ELF-1 (cell line): ENCODE data around the gene LRRC43.
"Not testable (repeated sequence)": the region's sequence is repeated elsewhere in the genome, so short reads cannot be mapped to it uniquely, and the experiment has no call there.

Source experiments
- DNase-seq: peaks from one replicate; pipeline ENCODE4 v3.0.0-alpha.2; 2016; ENCODE audit warnings: low read depth, low spot score

LRRC43 gene

DNA sequence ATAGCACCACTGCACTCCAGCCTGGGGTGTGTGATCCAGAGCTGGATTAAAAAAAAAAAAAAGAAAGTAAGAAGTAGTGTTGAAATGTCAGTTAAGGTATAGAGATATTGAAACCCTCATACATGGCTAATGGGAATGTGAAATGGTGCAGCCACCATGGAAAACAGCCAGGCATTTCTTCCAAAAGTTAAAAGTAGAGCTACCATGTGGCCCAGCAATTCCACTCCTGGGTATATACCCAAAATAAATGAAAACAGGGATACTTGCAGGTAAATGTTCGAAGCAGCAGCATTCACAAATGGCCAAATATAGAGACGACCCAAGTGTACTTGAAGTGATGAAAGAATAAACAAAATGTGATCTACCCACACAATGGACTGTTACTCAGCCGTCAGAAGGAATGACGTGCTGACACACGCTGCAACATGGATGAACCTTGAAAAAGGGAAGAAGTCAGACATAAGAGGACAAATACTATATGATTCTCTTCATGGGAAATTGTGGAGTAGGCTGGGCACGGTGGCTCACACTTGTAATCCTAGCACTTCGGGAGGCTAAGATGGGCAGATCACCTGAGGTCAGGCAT, 24.1 kb upstream of the LRRC43 start:
- DNase-seq, result no peak

DNA sequence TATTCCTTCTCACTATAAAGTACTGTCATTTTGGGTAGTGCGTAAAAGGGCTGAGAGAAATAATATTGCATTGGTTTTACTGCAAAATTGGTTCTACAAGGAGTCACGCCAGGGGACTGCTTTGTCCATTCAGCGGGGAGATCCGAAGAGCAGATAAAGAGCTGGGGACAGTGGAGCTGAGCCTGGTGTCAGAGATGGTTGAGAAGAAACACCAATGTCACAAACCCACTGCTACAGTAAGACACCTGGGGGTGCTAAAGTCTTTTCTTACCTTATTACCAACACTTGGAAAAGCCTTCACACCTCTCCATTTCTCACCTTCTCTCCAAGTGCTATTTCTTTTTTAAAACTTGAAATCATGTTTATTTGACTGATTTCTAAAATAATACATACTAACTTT, 23.0 kb upstream of the LRRC43 start:
- no peak for DNase-seq

DNA sequence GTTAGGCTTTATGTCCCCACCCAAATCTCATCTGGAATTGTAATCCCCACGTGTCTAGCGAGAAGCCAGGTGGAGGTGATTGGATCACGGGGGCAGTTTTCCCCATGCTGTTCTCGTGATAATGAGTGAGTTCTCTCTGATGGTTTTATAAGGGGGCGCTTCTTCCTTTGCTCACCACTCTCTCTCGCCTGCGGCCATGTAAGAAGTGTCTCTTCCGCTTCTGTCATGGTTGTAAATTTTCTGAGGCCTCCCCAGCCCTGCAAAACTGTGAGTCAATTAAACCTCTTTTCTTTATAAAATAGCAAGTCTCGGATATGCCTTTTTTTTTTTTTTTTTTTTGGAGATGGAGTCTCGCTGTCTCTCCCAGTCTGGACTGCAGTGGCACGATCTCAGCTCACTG, 22.2 kb upstream of the LRRC43 start:
- DNase-seq, result no peak

DNA sequence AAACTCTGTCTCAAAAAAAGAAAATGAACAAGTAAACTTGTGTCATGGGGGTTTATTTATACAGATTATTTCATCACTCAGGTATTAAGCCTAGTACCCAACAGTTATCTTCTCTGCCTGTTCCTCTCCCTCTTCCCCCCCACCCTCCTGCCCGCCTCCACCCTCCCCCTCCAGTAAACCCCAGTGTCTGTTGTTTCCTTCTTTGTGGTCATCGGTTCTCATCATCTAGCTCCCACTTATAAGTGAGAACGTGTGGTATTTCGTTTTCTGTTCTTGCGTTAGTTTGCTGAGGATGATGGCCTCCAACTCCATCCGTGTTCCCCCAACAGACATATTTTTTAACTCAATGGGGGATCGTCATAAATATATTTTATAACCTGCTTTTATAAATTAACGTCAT, 21.2 kb upstream of the LRRC43 start:
- DNase-seq, result no peak

DNA sequence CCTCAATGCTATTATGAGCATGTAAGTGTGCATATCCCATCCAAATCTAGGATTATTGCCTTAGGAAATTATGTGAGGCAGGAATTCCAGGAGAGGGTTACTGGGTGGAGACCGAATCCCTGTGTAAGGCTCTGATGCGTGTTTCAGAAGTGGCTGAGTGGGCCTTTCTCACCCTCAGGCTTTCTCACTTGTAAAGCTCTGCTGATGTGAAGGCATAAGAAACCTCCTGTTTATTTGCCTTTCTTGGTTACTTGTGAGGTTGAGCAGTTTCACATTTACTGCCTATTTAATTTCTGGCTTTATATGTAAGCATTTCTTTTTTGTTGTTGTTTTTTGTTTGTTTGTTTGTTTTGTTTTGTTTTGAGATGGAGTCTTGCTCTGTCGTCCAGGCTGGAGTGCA, 19.9 kb upstream of the LRRC43 start:
- no peak for DNase-seq

DNA sequence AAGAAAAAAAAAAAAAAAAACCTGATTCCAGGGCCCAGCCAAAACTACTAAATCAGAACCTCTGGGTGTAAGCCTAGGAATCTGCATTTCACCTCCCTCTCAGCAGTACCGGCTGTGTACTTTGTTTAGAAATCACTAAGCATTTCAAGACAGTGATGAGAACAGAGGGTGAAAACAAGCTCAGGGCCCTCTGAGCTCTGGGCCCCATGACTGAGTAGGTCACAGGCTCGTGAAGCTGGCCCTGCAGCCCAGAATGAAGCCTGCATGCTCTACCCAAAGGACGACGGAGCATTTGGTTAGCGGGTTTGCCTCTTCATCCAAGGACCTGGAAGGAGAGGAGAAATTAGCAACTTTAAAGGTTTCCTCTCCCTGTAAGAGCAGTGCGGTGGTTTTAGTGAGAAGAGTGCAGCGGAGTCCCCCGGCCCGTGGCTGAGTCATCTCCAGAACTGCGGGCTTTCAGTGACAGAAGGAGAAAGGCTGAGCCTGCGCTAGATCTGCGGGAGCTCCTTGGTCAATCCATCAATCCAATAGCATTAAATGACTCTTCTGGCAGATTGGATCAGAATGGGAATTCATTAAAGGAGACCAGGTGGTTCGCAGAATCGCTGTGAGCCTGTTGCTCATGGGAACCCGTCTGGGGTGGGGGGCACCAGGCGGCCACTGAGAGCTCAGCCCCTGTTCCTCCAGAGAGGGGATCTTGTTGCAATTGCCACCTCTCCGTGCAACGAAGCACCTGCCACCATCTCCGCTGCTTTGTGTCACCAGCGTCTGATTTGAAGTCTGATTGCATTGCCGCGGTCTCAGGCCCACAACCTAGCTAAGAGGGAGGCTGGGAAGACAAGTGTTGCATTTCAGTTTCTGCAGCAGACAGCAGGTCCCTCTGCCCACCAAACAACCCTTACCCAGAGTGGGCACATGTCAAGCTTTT, 16.2 kb upstream of the LRRC43 start:
- DNase-seq, result no peak

DNA sequence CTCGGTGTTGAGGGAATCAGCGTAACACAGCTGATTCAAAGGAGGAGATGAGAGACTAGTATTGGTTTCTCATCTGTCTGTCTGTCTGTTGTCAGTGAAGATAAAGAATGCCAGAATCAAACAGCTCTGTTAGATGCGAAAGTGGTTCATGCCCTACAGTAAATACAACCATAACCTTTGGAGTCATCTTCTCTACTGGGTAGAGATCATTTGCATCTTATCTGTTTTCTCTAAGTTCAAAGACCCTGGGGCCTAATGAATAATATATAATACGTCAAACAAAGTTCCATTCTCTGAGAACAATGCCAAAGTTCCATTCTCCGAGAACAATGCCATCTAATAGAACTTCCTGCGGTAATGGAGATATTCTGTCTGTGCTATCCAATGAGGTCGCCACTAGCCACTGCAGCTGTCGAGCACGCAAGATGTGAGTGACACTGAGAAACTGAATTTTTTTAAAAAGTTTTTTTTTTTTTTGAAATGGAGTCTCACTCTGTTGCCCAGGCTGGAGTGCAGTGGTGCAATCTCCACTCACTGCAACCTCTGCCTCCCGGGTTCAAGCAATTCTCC, 15.5 kb upstream of the LRRC43 start:
- no peak for DNase-seq

DNA sequence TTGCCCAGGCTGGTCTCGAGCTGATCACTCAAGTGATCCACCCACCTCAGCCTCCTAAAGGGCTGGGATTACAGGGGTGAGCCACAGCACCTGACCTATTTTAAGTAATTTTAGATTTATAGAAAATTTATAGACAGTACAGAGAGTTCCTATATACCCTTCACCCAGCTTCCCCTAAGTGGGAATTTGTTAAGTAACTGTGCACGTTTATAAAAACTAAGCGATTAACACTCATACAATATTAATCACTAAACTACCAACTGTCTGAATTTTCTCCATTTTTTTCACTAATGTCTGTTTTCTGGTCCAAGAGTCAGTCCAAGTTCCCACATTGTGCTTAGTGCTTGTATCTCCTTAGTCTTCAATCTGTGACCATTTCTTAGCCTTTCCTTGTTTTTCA, 14.4 kb upstream of the LRRC43 start:
- DNase-seq, result no peak

DNA sequence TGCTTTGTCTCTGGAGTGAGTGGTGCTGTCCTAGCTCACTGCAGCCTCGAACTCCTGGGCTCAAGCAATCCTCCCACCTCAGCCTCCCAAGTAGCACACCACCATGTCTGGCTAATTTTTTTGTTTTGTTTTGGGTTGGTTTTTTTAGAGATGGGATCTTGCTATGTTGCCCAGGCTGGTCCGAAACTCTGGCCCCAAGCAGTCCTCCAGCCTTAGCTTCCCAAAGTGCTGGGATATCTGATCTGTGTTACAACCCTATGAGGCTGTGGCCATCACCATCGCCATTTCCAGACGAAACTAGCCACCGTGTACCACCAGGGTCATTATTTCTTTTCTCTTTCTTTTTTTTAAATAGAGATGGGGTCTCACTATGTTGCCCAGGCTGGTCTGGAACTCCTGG, 11.5 kb upstream of the LRRC43 start:
- no peak for DNase-seq

DNA sequence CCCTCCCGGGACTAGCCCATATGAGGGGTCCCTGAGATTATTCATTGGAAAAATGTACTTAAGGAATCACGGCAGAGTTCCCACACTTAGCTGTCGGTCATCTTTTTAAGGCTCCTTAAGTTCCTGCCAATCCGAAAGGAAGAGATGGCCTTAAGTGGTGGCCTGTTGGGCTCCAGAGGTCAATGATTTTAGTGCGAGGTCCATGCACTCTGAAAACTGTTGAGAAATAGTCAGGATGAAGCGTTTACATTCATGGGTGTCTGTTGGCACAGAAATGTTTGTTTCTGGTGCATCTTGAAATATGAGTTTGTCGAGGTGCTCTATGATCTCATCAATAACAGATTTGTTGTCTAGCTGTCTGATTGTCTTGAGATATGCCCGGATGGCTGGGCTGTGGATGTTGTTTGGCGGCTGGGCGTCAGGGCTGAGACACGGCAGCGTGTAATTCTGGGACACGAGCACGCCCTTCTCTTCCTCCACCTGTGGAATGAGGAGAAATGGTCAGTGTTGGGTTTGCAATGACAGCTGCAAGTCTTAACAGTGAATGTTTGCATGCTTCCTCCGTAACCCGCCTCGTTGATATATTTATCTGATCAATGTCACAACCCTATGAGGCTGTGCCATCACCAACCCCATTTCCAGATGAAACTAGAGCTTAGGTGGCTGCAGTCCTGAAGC, 10.5 kb upstream of the LRRC43 start:
- no peak for DNase-seq

DNA sequence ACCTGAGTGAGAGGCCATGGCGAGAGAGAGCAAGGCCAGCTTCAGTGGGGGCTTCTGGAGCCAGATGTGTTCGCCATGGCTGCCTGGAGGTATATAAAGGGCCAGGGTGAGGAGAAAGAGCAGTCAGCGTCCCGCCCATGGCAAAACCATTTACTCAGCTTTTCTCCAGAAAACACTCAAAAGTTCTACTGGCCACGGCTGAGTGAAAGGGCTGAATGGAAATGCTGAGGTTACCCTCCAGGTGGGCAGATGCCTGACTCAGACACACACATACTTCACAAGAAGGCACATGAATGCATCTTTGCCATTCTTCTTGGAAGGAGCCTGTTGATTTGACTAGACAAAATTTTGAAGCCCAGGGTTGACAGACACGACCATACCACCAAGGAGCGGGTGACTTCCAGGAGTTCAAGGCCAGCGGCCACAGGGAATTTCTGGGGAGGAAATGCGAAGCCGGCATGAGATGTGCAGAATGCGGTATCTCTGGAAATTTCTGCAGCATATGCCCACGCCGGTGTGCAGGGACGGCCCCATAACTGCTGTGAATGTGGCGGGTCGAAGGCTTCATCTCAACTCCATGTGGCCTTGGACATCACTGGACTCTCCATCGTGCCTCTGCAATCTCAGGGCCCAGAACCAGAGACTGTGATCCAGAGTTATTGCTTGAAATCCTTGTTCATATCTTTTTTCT, 8.6 kb upstream of the LRRC43 start, which contains the start of gene IL31:
IL31 (minus strand) TSS at position 67 of the 691 bp plus-strand sequence; CDS start at position 18, 49 bp downstream.
- DNase-seq, result no peak

DNA sequence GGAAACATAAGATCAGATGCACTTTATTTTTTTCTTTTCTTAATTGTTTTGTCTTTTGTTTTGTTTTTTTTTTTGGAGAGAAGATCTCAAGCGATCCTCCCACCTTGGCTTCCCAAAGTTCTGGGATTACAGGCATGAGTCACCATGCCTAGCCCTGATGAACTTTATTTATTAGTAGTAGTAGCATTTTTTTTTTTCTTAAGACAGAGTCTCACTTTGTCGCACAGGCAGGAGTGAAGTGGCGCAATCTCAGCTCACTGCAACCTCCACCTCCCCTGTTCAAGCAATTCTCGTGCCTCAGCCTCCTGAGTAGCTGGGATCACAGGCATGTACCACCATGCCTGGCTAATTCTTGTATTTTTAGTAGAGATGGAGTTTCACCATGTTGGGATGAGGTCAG, 6.5 kb upstream of the LRRC43 start:
- DNase-seq, result not testable (repeated sequence)

DNA sequence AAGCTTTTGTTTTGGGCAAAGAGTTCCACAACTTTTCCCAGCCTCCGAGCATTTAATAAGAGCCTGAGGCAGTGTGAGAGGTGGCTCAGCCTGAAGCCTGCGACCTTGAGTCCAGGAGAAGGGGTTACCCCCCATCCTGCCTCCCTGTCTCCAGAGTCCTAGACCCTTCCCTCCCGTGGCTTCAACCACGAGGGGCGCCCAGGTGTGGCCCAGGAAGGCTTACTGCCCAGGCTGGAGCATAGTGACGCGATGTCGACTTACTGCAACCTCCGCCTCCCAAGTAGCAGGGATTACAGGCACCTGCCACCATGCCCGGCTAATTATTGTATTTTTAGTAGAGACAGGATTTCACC, 641 bp downstream of the LRRC43 start:
- DNase-seq, result no peak

DNA sequence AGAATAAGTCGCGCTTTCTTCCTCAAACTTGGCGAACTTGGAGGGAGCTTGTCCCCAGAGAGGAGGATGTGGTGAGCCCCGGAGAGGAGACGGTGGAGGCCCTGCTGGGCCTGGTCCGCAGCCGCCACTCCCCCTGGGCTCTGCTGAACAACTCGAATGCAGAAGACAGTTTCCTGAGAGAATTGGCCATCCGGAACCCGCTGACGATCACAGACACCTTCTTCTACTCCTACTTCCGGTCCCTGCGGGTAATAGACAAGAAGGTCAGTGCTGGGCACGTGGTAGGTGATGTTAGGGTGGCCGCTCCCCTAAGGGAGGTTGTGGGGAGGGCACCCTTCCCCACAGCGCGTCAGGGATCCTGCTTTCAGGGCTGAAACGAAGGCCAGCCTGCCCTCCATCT, 1.6 kb downstream of the LRRC43 start:
- no peak for DNase-seq

DNA sequence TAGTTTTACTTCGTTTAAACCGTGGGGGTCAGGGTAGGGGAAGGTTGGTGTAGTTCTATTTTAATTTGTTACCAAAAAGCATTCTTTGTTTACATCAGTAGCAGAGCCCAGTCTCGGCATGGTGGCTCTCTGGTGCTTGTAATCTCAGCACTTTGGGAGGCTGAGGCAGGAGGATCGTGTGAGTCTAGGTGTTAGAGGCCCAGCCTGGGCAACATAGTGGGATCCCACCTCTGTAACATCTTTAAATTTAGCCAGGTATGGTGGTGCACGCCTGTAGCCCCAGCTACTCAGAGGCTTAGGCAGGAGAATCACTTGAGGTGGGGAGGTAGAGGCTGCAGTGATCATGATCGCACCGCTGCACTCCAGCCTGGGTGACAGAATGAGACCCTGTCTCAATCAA, 2.2 kb downstream of the LRRC43 start:
- DNase-seq, result no peak

DNA sequence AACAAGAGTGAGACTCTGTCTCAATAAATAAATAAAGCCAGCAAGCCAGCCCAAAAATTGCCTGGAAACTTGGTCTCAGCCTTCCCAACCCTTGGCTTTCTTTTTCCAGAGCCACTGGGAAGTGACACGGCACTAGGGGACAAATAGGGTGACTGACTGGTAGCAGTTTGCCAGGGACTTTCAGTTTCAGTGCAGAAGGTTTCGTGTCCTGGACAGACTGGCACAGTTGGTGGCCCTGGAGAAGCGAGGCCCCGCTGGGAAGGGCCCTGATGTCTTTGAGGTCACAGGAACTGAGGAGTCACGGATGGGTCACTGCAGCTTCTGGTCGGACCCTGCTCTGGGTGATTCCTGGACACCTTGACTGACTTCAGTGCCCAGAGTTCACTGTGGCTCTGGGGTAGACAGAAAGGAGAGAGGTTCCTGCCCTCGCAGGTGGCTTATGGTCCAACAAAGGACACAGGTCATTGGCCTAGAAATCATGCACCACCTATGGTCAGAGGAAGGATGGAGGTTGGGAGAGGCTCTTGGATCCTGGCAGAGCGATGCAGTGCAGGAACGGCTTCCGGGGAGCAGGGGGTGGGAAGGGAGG, 2.7 kb downstream of the LRRC43 start:
- no peak for DNase-seq

DNA sequence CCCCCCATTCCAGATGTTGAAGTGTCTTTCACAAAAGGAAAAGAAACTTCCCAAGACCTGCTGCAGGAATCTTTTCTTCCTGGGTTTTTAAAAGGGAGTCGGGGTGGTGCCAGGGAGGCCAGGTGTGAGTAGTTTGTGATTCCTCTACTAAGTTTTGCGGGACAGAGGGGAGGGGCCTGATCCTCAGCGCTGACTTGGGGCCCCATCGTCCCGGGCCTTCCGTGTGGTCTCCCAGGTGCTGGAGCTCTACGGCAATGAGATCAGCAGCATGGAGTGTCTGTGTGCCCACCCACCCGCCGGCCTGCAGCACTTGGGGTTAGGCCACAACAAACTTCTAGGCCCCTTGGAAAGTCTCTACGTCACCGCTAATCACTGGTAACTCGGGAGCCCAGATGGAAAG, 4.5 kb downstream of the LRRC43 start:
- DNase-seq, result no peak

DNA sequence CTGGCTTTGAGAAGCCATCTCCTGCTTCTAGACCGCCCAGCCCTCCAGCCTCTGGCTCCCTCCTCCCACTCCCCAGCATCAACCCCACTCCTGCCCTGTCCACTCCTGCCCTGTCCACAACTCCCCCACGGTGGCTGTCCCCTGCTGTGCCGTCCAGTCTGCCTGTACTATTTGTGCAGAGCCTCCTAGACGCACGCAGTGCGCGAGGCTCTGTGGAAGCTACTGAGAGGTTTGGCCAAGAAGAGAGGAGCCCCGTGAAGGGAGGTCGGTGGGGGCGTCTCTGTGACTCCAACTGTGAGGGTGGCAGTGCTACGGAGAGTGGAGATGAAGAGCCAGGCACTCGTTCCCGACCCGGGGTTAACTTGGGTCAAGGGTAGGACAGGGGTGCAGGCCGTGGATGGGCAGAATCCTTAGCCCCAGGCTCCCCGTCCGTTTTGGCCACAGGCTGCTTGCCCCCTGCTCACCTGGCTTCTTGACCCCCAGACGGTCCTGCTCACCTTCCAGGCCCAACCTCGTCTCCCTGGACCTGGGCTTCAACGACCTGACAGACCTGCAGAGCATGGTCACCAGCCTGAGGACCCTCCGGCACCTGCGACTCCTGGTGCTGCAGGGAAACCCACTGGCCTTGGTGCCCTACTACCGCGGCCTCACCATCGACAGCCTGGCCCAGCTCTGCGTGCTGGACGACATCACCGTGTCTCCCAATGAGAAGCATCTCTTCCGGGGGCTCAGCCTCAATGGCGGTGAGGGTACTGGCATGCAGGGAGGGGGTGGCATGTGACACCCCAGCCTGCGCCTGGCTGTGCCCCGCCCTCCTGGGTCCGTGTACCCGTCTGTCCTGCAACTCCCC, 6.9 kb downstream of the LRRC43 start:
- DNase-seq, result no peak

DNA sequence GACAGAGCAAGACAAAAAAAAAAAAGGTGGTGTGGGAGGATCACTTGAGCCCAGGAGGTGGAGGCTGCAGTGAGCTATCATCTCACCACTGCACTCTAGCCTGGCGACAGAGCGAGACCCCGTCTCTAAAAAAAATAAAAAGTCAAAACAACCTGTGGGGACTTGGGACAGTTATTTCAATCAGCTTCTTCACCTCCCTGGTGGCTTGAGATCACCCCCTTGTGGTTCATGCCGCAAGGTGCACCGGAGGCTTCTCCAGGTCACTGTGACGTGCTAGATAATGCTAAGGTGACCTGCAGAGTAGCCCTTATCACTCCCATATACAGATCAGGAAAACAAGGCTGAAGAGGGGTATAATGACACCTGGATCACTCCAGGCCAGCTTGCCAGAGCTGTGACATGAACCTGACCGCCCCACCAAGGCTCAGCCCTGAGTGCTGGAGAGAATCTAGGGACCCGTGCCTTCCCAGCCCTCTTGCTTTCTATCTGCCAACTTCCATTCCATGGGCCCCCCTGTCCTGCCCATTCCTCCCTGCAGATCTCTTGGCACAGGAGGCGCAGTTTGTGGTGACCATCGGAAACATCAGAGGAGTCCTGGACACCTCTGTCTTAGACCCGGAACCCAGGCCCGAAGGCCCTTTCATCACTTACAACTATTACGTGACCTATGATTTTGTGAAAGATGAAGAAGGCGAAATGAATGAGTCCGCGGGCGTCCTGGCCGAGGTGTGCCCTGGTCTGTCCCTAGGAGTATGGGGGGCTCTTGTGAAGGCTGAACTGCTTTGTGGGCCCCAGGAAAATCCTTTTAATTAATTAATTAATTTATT, 8.1 kb downstream of the LRRC43 start:
- DNase-seq, result peak; percentile 87

DNA sequence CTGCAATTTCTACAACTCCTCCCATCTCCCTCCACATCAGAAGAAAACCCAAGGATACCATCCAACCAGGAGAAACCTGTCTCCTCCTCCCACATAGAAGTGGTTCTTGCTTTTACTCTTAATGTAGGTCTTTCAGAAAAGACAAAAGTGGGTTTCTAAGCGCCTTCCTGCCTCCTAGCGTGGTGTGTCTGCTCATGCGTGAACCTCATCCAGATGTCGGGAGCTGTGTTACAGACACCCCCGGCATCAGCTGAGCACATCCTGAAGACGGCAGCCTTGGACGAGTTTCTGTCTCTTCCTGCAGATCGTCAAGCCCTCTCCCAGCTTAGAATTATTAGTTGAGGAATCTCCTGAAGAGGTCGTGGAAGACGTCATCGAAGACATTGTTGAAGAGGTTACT, 9.5 kb downstream of the LRRC43 start:
- DNase-seq, result no peak
